Loucy (cell line): Measurements from ENCODE around the gene RPS6KA5.

Experiments
- H2AFZ ChIP-seq: fragments of 200-600 bp; sonication (generic); 2 replicates; pipeline ENCODE4 v1.6.0; 2016; ENCODE audit warnings: antibody characterized with exemption, mild to moderate bottlenecking, low read length, moderate library complexity
- H3F3A ChIP-seq: fragments of 200-600 bp; 2 replicates; pipeline ENCODE4 v1.6.0; 2016; ENCODE audit warnings: antibody characterized with exemption, low read depth, mild to moderate bottlenecking
- H3K27me3 ChIP-seq: fragments of 200-600 bp; sonication (generic); 2 replicates; pipeline ENCODE4 v1.6.1; 2014; ENCODE audit warnings: low read length, mild to moderate bottlenecking; ENCODE audit not compliant: insufficient read depth, poor library complexity, severe bottlenecking
- H3K36me3 ChIP-seq: fragments of 200-600 bp; sonication (generic); 2 replicates; pipeline ENCODE4 v1.6.1; 2016; ENCODE audit warnings: low read length; ENCODE audit not compliant: insufficient read depth
- H3K4me1 ChIP-seq: fragments of 200-600 bp; sonication (generic); 2 replicates; pipeline ENCODE4 v1.5.1; 2014; ENCODE audit warnings: low read length, mild to moderate bottlenecking; ENCODE audit not compliant: insufficient read depth, poor library complexity, severe bottlenecking
- H3K4me2 ChIP-seq: fragments of 200-600 bp; sonication (generic); 2 replicates; pipeline ENCODE4 v1.6.0; 2014; ENCODE audit warnings: antibody characterized with exemption, low read length, low read depth, mild to moderate bottlenecking; ENCODE audit not compliant: poor library complexity, severe bottlenecking
- H3K4me3 ChIP-seq: fragments of 200-600 bp; sonication (generic); 2 replicates; pipeline ENCODE4 v1.5.1; 2014; ENCODE audit warnings: low read length, mild to moderate bottlenecking, mixed read lengths; ENCODE audit not compliant: poor library complexity, severe bottlenecking
- H3K79me2 ChIP-seq: fragments of 200-600 bp; sonication (generic); 2 replicates; pipeline ENCODE4 v1.6.1; 2014; ENCODE audit warnings: low read length; ENCODE audit not compliant: insufficient read depth
- H3K9ac ChIP-seq: fragments of 200-600 bp; sonication (generic); 2 replicates; pipeline ENCODE4 v1.6.0; 2014; ENCODE audit warnings: mild to moderate bottlenecking, low read depth, low read length, moderate library complexity; ENCODE audit not compliant: poor library complexity, severe bottlenecking
- H3K9me2 ChIP-seq: fragments of 200-600 bp; sonication (generic); replicated peaks from 2 replicates; pipeline ENCODE4 v1.6.1; 2016; ENCODE audit warnings: low read depth, low read length, mixed read lengths
- H3K9me3 ChIP-seq: fragments of 200-600 bp; sonication (generic); 2 replicates; pipeline ENCODE4 v1.6.1; 2014; ENCODE audit warnings: mild to moderate bottlenecking, antibody characterized with exemption, low read length, low read depth; ENCODE audit not compliant: insufficient read depth
- H4K20me1 ChIP-seq: fragments of 200-600 bp; sonication (generic); 2 replicates; pipeline ENCODE4 v1.6.0; 2014; ENCODE audit warnings: antibody characterized with exemption, low read length, mild to moderate bottlenecking; ENCODE audit not compliant: insufficient read depth, poor library complexity, severe bottlenecking
- CTCF ChIP-seq: fragments of 200-600 bp; sonication (generic); conservative IDR thresholded peaks from 2 replicates; pipeline ENCODE4 v1.5.1; 2014; ENCODE audit warnings: mild to moderate bottlenecking, antibody characterized with exemption, low read length
- EZH2phosphoT487 ChIP-seq: fragments of 200-600 bp; IDR thresholded peaks from 2 replicates; pipeline ENCODE4 v1.6.1; 2018; ENCODE audit warnings: antibody characterized with exemption, mild to moderate bottlenecking, moderate library complexity, borderline replicate concordance

RPS6KA5 gene

GRCh38 chr14:91009501-91010152, 50.8 kb downstream of the RPS6KA5 start:
- H3K9ac ChIP-seq: no peak overlapping the region
- H3F3A ChIP-seq: no peaks in the 10 kb centered on the region
- H3K4me2 ChIP-seq: no peak overlapping the region
- H4K20me1 ChIP-seq: peaks cover 57% of the 10 kb centered on the region
- H3K36me3 ChIP-seq: no peaks in the 10 kb centered on the region
- H3K27me3 ChIP-seq: no peaks in the 10 kb centered on the region
- no peaks in the 10 kb centered on the region for H3K9me3 ChIP-seq
- H3K9me2 ChIP-seq: no peaks in the 10 kb centered on the region
- H3K4me3 ChIP-seq: no peak overlapping the region
- H2AFZ ChIP-seq: no peak overlapping the region
- TF ChIP-seq CTCF (no peak), EZH2phosphoT487 (no peak)
- peaks cover 29% of the 10 kb centered on the region for H3K4me1 ChIP-seq
- H3K79me2 ChIP-seq: peaks cover 97% of the 10 kb centered on the region

- Histone ChIP-seq H3K9me3 (no peaks in the 10 kb centered on the region), H3K36me3 (no peaks in the 10 kb centered on the region), H2AFZ (no peak overlapping the region), H3F3A (no peaks in the 10 kb centered on the region), H3K4me1 (peaks cover 27% of the 10 kb centered on the region), H3K27me3 (no peaks in the 10 kb centered on the region), H3K4me3 (no peak overlapping the region), H3K9me2 (no peaks in the 10 kb centered on the region), H3K4me2 (no peak overlapping the region), H3K9ac (no peak overlapping the region), H3K79me2 (peaks cover 98% of the 10 kb centered on the region), H4K20me1 (peaks cover 56% of the 10 kb centered on the region)
- TF ChIP-seq CTCF: no peak
- no peak for TF ChIP-seq EZH2phosphoT487
Measured at GRCh38 chr14:91008759-91009409, 51.6 kb downstream of the RPS6KA5 start.

GRCh38 chr14:91005716-91006115, 54.7 kb downstream of the RPS6KA5 start:
- H3K79me2 ChIP-seq: peaks cover 79% of the 10 kb centered on the region
- peaks cover 11% of the 10 kb centered on the region for H3K4me1 ChIP-seq
- H3K9me2 ChIP-seq: no peaks in the 10 kb centered on the region
- no peaks in the 10 kb centered on the region for H3F3A ChIP-seq
- no peaks in the 10 kb centered on the region for H3K9me3 ChIP-seq
- H3K9ac ChIP-seq: no peak overlapping the region
- H3K36me3 ChIP-seq: no peaks in the 10 kb centered on the region
- H3K4me2 ChIP-seq: no peak overlapping the region
- TF ChIP-seq EZH2phosphoT487 (no peak), CTCF (no peak)
- H4K20me1 ChIP-seq: peaks cover 50% of the 10 kb centered on the region
- no peak overlapping the region for H3K4me3 ChIP-seq
- no peaks in the 10 kb centered on the region for H3K27me3 ChIP-seq
- no peak overlapping the region for H2AFZ ChIP-seq
